GM21360 (cell line): ENCODE data around the gene JADE1.
A peak's percentile ranks its signal among the peaks of the same experiment; 100 is the strongest.

ENCODE experiments used
- ATAC-seq: cut with Tn5 transposase; IDR thresholded peaks from one replicate; pipeline ENCODE4 v1.9.1; 2021; ENCODE audit warnings: mild to moderate bottlenecking, moderate library complexity; ENCODE audit not compliant: unreplicated experiment

The JADE1 gene

GRCh38 chr4:128809477-128810330 is at the start of gene JADE1:
JADE1 (plus strand) TSS chr4:128809700; CDS start chr4:128831759, 22,059 bp downstream.
- ATAC-seq, result peak; percentile 50

DNA sequence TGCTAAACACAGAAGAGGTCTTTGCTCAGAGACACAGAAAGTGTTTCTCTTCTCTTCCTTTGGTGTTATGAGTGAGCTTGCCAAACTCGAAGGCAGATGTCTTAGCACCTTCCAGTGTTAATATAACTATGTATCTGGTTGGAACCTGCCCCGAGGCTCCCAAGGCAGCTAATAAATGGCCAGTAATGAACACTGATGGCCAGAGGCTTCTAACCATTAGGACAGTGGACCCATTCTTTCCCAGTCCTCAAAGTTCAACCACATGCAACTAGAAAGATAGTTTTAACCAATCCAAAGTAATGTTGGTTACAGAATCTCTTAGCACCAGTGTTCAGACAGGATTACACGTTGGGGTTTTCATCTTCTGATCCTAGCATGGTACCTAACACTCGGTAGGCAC is 42.7 kb upstream of the JADE1 start:
- ATAC-seq, result no peak

DNA sequence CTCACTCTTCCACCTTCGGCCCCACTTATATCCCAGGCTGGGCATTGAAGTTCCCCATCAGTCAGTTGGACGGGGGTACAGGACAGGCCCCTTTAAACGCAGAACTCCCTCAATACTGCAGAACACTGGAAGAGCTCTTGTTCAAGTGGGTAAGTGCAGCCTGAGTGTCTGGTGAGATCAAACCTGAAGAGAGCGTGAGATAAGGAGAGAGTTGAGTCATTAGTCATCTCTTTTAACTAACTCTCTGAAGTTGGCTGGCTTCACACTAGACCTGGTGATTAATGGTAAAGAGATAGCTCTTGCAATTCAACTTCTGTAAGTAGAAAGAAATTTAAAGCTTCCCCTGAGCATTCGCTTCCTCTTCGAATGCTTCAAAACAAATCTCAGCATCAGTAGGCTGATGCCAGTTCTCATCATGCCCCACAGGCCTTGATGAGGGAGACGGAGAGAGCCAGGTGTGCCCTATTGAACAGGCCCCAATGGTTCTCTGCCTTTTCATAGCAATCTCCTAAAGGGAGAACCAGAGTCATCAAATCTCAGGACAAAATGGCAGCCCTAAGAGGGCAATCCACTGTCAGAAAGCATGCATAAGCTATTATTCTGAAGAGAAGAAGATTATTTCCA is 41.0 kb upstream of the JADE1 start:
- no peak for ATAC-seq

DNA sequence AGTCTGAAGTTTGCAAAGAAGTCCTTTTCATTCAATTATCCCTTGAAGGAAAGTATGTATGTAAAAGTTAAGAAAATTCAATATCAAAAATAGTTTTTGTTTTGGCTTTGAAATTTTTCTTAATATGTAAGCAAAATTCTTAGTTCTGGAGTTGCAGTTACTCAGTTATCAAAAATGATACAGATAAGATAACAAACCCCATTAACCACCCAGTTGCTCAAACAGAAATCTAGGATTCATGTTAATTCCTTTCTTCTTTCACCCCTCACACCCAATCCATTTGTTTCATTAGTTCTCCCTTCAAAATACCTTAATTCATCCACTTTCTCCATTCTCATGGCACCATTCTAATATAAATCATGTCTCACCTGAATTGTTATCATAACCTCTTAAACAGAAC is 40.5 kb upstream of the JADE1 start:
- no peak for ATAC-seq

DNA sequence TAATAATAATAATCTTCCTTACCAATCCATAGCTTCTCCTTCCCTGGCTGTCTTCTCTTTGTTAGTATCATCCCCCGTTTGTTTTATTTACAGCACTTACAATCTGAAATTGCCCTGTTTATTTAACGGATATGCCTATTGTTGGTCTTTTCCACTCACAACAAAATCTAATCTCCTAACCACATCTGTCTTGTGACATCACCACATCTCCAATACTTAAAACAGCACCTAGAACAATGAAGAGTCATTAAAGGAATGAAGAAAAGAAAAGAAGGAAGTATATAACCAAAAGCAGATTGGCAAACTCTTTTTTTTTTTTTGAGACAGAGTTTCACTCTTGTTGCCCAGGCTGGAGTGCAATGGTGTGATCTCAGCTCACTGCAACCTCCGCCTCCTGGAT is 38.7 kb upstream of the JADE1 start:
- no peak for ATAC-seq

GRCh38 chr4:128775477-128775876 is 34.0 kb upstream of the JADE1 start:
- no peak for ATAC-seq

DNA sequence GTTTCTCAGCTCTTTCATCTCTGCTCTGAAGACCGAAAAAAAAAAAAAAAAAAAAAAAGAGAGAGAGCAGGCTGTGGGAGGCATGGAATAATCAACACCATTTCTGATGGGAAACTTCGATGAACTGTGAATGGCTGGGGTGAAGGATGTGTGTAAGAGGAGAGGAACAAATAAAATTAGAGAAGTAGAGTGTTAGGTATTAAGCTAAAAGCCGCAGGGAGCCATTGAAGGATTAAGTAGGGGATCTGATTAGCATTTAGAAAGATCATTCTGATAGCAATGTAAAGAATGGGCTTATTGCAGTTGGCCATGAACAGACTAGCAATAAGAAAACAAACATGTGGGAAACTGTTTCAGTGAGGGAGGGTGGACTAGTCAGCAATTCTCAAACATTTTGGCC is 33.6 kb upstream of the JADE1 start:
- ATAC-seq, result no peak

DNA sequence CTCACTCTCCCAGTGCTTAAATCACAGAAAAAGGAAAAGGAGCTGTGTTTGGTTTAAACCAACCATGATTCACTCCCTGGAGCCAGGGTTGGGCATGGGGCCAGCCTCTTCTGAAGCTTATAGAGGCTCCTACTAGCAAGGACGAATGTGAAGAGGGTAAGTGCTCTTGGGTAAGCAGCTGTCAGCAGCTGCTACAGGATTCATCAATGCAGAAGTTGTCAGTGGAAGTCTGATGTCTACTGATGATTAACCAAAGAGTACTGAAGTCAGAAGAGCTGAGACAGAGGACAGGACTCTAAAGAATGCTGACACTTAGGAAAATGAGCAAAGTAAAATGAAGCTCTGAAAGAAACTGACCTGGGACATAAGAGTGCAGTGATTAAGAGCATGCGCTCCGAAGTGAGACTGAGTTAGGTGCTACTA is 32.7 kb upstream of the JADE1 start:
- no peak for ATAC-seq

- no peak for ATAC-seq
Observed at GRCh38 chr4:128780688-128781087, 28.8 kb upstream of the JADE1 start.

- ATAC-seq, result no peak
Observed at GRCh38 chr4:128782076-128782715, 27.3 kb upstream of the JADE1 start.

DNA sequence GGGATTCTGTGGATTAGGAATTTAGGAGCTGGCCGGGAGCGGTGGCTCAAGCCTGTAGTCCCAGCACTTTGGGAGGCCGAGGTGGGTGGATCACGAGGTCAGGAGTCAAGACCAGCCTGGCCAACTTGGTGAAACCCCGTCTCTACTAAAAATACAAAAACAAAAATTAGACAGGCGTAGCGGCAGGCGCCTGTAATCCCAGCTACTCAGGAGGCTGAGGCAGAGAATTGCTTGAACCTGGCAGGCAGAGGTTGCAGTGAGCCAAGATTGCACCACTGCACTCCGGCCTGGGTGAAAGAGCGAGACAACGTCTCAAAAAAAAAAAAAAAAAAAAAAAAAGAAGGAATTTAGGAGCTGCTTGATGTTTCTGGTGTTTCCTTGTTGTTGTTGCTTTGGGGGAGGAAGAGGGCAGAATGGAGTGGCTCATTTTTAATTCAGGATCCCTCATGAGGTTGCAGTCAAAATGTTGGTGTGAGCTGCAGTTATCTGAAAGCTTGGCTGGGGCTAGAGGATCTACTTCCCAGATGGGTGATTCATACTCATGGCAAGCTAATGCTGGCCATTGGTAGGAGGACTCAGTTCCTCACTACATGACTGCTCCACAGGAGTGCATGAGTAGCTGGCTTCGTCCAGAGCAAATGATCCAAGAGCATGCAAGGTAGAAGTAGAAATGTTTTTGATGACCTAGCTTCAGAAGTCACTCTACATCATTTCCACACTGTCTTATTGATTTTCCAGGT is 26.5 kb upstream of the JADE1 start:
- ATAC-seq, result no peak

- ATAC-seq, result no peak
Observed at GRCh38 chr4:128787509-128788311, 21.8 kb upstream of the JADE1 start.

DNA sequence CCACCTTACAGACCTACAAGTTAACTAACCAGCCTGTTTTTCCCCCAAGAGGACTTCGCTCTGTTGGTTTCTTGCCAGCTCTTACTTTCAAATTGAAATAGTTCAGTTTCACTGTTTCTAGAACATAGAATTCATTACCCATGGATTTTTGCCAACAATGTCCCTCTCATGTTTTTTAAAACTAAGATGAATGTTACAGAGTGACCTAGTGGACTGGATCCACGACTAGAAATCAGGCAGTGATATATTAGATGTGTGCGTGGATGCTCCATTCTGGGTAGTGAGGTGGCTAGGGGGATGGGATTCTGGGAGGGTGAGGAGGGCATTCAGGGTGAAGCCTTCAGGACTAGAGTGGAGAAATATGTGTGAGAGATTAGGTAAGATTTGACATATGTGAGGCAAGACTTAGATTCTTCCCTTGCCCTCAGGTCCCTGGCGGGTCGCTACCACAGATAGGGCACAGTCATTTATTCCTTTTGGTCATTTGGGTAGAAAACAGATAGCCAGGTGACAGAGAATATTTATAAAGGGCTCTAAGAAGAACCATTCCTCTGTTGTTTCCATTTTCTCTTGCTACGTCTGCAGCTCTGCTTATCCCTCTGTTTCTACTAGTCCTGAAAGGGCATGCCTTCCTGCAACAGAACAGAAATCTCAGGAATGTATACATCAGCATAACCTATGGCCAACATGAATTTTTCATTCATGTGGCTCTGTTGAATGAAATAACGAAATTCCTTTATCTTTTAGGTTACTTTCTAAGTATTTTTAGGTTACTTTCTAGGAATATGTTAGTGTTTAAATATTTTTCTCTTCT is 15.4 kb upstream of the JADE1 start:
- no peak for ATAC-seq

DNA sequence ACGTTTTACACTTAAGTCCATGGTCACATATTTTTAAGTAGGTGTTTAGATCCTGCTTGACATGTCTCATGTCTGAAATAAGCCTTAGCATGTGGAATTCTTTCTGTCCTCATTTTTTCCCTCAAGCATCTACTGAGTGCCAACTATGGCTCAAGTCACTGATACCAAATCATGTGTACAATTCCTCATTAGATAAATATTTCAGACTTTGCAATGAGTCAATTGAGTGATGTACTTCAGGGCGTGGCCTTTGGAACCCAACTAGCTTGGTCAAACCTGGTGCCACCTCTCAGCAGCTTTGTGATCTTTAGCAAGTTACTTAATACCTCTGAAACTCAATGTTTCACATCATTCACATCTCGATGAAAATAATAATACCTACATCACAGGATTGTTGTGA is 12.6 kb upstream of the JADE1 start:
- ATAC-seq, result no peak

DNA sequence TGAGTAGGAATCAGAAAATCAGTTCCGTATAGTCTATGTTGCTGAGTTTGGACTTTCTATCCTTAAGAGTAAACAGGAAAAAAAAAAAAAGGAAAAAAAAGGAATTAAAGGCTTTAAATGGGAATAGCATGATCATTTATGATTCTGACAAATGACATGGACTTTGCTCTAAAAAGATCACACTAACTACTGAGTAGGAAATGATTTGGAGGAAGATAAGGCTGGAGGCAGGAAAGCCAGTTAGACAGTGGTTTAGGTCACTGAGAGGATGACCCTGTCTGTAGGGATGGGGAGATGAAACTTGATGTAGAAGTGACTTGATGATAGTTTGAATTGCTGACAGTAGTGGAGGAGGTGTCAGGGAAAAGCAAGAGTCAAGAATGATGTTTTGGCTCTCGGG is 9.2 kb upstream of the JADE1 start:
- no peak for ATAC-seq

DNA sequence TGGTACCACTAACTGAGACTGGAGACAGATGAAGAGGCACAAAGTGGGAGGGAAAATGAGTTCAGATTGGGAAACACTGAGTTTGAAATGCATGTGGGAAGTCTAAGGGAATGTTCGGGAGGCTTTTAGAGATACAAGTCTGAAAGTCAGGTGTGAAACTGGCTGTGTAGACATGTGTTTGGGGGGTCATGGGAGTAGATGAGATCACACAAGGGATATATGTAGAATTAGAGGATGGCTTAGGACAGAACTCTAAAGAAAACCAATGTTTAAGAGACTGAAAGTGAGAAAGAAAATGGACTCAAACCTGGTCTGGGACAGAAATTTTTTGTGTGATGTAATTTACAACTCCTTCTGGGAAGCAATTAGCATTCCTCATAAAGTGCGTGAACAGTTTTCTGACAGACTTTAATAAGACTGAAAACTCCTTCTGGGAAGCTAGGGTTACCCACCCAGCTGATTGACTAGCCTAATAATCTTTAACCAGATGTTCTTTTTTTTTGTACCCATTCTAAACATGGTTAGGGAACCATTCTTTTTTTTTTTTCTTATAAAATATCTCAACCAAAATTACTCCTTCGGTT is 8.7 kb upstream of the JADE1 start:
- no peak for ATAC-seq

- no peak for ATAC-seq
Observed at GRCh38 chr4:128802680-128803628, 6.5 kb upstream of the JADE1 start.

GRCh38 chr4:128803783-128804182 is 5.7 kb upstream of the JADE1 start:
- no peak for ATAC-seq
